GM13977 (cell line): ENCODE results near the gene RPS16.

Source experiments
- DNase-seq: peaks from one replicate; pipeline ENCODE4 v3.0.0; 2012; ENCODE audit warnings: low spot score
- in situ Hi-C: fragments of 300-500 bp; cut with MboI; formaldehyde crosslinking; loops from one replicate; pipeline ENCODE4 v1.12.0; 2022; ENCODE audit warnings: low sequenced_read_pairs, low pct_unique_long_range_greater_than_20kb, mixed read lengths, inconsistent platforms; ENCODE audit not compliant: unreplicated experiment
- TF ChIP-seq, protein P1 (sequence below): IDR thresholded peaks from 2 replicates; pipeline ENCODE4 v1.5.1; 2012; ENCODE audit warnings: mild to moderate bottlenecking, control low read depth; ENCODE audit not compliant: insufficient read depth; ENCODE audit errors: extremely low read depth, missing control alignments

Gene RPS16

DNA sequence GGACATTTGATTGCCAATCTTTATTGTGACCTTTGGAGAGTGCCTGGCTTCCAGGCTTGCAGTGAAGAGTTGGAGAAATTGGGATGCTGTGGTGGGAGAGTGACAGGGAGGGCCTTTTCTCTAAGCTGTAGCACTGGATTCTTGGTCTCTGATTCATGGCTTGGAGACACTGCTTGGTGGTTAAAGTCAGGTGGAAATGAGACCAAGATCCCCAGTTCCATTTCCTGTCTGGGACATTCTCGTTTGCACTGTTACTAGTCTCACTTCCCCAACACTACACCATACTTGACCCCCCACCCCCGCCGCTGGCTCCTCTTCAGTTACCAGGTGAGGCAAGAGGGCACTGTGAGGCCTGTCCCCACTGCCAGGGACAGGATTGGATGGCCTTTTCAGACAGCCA, 12.5 kb upstream of the RPS16 start:
- in situ Hi-C loops: no loop called here
- DNase-seq: no peak
- TF ChIP-seq, protein P1, sequence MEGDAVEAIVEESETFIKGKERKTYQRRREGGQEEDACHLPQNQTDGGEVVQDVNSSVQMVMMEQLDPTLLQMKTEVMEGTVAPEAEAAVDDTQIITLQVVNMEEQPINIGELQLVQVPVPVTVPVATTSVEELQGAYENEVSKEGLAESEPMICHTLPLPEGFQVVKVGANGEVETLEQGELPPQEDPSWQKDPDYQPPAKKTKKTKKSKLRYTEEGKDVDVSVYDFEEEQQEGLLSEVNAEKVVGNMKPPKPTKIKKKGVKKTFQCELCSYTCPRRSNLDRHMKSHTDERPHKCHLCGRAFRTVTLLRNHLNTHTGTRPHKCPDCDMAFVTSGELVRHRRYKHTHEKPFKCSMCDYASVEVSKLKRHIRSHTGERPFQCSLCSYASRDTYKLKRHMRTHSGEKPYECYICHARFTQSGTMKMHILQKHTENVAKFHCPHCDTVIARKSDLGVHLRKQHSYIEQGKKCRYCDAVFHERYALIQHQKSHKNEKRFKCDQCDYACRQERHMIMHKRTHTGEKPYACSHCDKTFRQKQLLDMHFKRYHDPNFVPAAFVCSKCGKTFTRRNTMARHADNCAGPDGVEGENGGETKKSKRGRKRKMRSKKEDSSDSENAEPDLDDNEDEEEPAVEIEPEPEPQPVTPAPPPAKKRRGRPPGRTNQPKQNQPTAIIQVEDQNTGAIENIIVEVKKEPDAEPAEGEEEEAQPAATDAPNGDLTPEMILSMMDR: no peak

DNA sequence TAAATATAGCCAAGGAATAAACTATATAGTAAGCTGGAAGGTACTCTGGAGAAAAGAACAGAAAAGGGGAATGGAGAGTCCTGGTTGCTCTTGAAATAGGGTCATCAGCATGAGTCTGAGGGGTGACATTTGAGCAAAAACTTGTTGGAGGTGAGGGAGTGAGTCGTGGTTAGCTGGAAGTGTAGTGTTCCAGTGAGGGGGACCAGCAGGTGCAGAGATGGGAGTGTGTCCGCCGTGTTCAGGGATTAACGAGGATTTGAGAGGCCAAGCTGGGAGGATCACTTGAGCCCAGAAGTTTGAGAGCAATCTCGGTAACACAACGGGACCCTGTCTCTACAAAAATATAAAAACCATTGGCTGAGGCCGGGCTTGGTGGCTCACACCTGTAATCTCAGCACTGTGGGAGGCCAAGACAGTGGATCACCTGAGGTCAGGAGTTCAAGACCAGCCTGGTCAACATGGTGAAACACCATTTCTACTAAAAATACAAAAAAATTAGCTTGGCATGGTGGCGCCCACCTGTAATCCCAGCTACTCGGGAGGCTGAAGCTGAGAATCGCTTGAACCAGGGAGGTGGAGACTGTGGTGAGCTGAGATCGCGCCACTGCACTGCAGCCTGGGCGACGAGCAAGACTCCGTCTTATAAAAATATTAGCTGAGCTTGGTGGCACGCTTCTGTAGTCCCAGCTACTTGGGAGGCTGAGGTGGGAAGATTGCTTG, 10.8 kb upstream of the RPS16 start:
- TF ChIP-seq, protein P1: no peak
- DNase-seq: no peak
- in situ Hi-C loops: no loop called here

DNA sequence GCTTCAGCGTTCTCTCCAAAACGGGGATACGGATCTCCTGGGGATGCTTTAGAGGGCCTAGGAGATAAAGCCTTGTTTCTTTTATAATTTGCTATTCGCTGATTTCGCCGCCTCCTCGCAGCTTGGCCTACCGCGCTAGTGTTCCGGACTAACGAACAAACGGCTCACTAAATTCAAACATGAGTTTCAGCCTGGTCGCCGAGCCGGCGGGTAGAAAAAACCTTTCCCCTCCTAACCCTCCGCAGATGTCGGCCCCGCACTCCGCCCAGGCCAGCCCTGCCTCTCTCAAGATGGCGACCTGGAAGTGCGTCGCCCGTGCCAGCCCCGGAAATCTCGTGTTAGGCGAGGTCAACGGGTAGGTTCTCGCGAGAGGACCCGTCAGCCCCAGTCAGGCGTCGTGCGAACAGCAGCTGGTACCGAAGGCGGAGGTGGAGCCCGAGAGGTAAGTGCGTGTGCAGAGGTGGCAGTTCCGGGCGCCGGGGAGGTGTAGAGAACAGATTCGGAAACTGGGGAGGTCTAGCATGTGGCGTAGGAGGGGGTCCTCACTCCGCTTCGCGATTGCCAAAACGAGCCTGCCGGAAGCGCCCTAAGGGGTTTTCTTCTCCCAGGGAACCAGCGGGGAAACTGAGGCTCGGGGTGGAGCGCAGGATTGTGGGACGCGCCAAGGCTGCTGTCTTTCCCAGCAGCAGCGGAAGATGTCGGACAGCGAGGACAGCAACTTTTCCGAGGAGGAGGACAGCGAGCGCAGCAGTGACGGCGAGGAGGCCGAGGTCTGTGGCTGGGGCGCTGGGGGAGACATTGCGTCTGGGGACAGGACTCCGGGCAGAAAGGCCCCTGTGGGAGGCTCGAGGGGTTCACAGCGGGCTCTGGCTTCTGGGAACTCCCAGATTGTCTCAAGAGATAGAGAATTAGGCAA, 9.7 kb upstream of the RPS16 start, which contains the start of gene SUPT5H:
TSS of gene SUPT5H (plus strand) at position 387 of the 916 bp plus-strand sequence. CDS start at position 696, 309 bp downstream.
- in situ Hi-C loops: no loop called here
- DNase-seq: peak; percentile 96
- TF ChIP-seq, protein P1: no peak

DNA sequence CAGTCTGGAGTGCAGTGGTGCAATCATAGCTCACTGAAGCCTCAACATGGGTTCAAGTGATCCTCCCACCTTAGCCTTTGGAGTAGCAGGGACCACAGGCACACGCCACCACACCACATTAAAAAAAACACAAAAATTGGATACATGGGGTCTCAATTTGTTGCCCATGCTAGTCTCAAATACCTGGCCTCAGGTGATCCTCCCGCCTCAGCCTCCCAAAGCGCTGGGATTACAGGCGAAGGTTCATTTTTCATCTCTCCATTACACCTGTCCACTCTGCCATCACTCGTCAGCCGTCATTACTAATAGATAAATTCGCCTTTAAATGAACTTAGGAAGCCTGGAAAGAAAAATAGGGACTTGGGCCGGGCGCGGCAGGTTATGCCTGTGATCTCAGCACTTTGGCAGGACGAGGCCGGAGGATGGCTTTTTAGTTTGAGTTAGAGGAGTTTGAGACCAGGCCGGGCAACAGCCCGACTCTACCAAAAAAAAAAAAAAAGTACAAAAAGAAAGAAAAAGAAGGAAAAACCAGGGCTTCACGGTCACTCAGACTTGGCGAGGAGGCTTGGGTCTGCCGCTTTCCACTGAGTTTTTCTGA, 8.9 kb upstream of the RPS16 start:
- no peak for DNase-seq
- in situ Hi-C loops: no loop called here
- TF ChIP-seq, protein P1: no peak

DNA sequence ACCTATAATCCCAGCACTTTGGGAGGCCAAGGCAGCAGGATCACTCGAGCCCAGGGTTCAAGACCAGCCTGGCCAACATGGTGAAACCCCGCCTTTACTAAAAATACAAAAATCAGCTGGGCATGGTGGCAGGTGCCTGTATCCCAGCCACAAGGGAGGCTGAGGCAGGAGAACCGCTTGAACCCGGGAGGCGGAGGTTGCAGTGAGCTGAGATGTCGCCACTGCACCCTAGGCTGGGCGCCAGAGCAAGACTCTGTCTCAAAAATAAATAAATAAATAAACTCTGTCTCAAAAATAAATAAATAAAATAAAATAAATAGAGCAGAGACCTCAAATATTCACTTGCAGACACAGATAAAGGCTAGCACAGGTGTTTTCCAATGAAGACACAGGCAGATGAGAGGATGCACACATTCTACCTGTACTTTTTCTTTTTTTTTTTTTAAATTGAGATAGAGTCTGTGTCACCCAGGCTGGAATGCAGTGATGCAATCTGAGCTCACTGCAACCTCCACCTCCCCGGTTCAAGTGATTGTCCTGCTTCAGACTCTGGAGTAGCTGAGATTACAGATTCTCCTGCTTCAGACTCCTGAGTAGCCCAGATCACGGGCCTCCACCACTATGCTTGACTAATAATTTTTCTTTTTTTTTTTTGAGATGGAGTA, 2.7 kb upstream of the RPS16 start:
- TF ChIP-seq, protein P1: no peak
- in situ Hi-C loops: loop anchor here (10.0 kb wide), 1 partner anchor 96 kb away; the partner anchor contains the start of gene EID2B
- no peak for DNase-seq

DNA sequence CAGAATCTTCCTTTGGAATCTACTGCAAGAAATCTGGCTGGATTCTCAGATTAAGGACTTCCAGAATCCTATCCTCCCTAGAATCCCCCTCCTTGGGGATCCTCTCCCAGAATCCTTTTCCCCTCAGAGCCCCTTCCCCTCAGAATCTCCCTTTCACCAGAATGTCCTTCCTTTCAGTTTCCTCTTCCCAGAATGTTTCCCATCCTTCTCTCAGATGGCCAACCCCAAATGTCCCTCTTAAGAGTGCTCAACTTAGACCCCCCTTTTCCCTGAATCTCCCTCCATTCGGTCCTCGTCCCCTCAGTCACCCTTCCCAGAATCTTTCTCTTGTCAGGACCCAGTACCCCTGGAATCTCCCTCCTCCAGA, 584 bp upstream of the RPS16 start:
- in situ Hi-C loops: loop anchor here (10.0 kb wide), 1 partner anchor 98 kb away; the partner anchor contains the start of gene EID2B
- DNase-seq: no peak
- TF ChIP-seq, protein P1: no peak
